HG02798 (cell line): ENCODE results near the gene DDX47.
"Not testable (repeated sequence)": the region's sequence is repeated elsewhere in the genome, so short reads cannot be mapped to it uniquely, and the experiment has no call there.

Source experiments
- ATAC-seq: cut with Tn5 transposase; IDR thresholded peaks from one replicate; pipeline ENCODE4 v1.9.1; 2021; ENCODE audit warnings: mild to moderate bottlenecking; ENCODE audit not compliant: unreplicated experiment, poor library complexity

The DDX47 gene

DNA sequence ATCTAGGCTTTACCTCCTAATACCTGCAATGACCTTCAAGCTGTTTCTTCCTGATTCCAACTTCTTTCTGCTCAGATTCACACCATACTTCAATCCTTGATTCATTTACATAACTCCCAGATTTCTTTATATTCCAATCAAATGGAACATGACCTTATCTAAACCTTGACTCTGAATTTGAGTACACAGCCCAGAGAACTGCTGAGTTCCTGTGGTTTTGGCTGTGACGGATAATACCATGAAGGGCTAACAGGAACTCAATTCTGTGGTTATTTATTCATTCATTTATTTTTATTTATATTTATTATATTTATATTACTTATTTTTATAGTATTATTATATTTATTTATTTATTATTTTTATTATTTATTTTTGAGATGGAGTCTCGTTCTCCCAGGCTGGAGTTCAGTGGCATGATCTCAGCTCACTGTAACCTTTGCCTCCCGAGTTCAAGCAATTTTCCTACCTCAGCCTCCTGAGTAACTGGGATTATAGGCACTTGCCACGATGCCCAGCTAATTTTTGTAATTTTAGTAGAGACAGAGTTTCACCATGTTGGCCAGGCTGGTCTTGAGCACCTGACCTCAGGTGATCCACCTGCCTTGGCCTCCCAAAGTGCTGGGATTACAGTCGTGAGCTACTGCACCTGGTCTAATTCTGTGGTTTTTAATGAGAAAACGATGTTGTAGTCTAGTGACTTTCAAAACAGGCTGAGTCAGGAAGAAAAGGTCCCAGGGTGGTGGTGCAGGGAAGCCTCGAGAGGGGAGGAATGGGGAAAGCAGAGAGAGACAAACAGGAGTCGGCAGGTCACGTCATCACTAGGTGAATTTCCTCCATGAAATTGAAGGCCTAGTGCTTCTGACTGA lies 16.0 kb upstream of the DDX47 start:
- ATAC-seq = no peak

DNA sequence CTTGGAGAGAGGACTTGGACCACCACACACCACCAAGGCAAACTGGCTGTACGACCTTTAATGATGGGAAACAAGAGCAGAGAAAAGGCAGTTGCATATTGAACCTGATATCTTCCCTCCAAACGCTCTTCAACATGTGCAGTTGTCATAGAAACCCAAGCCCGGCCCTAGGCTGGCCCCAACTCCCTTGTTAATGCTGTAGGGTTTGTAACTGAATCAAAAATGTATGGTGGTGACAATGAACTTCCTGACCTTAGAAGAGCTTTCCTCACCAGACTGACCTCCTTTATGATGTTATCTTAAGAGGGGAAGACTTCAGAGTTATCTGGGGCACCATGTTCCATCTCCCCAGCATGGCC lies 15.4 kb upstream of the DDX47 start:
- no peak for ATAC-seq

DNA sequence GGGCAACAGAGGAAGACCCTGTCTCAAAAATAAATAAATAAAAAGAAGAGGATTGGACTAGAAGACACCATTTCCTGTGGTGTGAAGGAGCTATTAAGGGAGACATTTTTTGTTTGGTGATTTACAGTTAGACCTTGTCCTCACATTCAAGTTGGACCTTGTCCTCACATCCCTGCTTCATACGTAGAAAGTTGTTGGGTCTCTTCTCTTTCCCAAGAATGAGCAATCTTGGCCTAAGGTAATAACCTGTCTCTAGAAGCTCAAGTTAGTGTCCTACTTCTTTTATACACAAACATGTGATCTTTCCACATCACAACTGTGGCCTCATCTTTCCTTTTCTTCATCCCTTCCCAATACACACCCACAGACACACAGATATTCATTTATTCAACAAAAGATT lies 14.7 kb upstream of the DDX47 start:
- ATAC-seq = no peak

DNA sequence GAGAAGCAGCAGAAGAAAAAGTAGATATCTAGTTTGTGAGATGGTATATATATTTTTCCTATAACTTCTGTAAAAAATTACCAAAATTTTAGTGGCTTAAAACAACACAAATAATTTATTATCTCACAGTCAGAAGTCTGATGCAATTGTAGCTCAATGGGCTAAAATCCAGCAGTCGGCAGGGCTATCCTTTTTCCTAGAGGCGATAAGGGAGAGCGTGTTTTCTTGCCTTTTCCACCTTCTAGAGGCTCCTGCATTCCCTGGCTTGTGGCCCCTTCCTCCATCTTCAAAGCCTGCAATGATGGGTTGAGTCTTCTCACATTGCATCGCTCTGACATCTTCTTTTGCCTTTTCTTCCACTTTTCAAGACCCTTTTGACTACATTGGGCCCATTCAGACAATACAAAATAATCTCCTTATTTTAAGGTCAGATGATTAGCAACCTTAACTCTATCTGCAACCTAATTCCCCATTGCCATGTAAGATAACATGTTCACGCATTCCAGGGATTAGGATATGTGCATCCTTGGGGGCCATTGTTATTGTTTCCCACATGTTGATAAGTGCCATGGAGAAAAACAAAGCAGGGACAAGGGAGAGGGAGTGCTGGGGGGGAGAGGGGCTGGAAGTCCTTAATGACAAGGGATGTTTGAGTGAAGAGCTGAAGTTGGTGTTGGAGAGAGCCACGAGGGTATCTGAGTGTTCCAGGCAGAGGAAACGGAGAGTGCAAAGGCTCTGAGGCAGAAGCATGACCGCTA lies 13.8 kb upstream of the DDX47 start:
- no peak for ATAC-seq

DNA sequence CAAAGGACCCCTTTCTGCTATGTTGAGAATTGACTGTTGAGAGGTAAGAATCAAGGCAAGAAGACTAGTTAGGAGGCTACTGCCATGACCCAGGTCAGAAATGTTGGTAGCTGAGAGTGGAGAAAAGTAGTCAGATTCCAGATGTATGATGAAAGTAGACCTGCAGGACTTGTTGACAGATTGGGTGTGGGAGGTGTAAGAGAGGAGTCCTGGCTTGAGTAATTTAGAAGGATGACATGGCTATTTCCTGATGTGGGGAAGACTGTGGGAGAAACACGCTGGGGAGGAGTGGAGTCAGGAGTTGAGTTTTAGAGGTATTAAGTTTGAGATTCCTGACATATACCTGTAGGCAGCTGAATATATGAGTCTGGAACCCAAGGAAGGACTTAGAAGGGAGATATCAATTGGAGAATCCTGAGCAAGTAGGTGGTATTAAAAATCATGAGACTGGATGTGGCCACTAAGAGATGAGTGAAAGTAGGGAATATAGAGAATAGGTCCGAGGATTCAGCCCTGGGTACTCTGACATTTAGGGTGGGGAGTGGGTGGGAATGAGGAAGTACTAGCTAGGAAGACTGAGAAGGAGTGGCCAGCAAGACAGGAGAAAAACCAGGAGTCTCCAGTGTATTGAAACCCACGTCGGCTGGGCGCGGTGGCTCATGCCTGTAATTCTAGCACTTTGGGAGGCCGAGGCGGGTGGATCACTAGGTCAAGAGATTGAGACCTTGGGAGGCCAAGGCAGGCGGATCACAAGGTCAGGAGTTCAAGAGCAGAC lies 12.6 kb upstream of the DDX47 start:
- ATAC-seq = no peak

DNA sequence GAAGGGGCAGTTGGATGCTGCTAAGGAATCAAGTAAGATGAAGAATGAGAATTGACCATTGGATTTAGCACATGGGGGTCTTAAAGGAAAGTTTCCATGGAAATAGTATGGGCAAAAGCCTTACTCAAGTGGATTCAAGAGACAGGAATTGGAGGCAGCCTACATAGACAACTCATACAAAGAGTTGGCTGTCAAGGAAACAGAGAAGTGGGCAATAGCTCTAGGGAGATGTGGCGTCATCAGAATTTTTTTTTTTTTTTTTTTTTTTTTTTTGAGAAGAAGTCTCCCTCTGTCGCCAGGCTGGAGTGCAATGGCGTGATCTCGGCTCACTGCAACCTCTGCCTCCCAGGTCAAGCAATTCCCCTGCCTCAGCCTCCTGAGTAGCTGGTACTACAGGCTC lies 11.5 kb upstream of the DDX47 start:
- not testable (repeated sequence) for ATAC-seq

DNA sequence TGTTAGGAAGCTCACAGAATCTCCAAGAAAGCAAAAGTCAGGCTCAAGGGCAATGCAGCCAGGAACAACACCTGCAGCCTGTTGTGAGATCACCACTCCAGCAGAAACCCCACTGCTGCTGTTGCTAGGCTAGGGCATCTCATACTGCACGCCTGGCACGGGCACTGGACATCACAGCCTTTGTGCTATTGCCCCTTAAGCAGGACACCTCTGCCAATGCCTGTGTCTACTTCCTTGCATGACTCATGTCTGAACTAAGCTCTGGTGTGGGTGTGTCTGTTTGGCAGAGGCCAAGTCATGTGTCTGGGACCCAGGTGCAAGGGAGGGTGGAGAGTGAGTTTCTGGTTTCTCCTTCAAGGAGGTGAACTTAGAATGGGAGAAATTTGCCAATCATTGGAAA lies 10.0 kb upstream of the DDX47 start:
- ATAC-seq = peak; percentile 90

DNA sequence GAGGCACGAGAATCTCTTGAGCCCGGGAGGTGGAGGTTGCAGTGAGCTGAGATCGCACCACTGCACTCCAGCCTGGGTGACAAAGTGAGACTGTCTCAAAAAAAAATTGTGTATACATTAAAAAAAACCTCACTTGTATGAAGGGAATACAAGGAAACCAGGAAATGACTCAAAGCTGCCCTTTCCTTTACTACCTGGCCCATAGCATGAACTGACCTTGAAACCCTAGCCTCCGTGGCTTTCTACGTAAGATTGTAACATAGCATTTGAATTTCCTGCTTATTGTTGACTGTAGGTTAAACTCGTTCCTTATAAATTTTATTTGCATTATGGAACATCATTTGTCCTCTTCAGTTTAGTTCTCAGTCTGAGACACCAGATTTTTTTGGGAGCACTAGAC lies 9.1 kb upstream of the DDX47 start:
- no peak for ATAC-seq

DNA sequence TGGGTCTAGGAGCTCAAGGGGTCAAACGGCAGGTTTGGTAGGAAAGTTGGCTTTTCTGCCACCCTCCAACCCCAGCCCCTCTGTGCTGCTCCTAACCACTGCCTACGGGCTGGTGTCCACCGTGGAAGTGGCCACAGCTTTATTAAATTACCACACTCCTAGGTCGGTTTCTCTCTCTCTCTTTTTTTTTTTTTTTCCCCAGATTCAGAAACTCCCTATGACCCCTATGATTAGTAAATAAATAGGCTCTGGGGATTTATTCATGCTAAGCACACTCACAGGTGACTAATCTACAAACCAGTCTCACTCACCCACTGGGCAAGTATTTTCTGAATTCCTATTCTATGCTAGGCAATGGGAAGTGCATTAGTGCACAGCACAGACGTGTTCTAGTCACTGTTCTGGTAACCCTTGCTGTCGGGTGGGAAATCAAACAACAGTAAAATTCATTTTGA lies 8.7 kb upstream of the DDX47 start:
- ATAC-seq = no peak

DNA sequence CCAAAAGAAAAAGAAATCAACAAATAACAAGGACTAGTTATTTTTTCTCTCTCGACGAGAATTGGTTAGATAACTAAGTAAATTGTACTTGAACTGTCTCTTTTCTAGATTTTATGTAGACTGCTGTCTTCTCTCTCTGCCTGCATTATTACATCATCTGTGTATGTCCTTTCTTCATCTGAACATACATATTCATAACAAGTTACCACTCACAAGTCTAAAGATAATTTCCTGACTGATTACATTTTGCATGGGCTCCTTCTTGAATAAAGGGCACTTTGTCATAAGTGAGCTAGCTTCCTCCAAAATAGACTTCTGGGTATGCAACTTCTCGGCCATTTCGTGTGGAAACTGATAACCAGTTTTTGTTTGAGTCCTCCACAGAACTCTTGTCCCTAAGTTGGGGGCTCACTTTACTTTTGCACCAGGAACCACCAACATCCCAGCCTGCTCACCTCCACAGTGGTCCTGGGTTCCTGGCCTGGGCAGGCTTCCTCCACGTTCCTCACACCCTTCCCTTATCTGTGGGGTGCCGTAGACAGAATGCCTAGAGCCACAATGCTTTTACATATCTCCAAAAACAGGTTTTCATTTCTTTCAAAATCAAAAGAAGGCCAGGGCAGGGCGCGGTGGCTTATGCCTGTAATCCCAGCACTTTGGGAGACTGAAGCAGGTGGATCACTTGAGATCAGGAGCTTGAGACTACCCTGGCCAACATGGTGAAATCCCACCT lies 6.2 kb upstream of the DDX47 start:
- no peak for ATAC-seq

DNA sequence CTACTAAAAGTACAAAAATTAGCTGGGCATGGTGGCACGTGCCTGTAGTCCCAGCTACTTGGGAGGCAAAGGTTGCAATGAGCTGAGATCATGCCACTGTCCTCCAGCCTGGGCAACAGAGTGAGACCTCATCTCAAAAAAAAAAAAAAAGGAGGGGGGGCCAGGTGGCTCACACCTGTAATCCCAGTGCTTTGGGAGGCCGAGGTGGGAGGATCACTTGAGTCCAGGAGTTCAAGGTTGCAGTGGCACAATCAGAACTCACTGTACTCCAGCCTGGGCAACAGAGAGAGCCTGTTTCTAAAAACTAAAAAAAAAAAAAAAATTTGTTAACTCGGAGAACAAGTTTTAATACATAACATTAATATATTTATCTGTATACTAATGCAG lies 5.6 kb upstream of the DDX47 start:
- ATAC-seq = not testable (repeated sequence)

DNA sequence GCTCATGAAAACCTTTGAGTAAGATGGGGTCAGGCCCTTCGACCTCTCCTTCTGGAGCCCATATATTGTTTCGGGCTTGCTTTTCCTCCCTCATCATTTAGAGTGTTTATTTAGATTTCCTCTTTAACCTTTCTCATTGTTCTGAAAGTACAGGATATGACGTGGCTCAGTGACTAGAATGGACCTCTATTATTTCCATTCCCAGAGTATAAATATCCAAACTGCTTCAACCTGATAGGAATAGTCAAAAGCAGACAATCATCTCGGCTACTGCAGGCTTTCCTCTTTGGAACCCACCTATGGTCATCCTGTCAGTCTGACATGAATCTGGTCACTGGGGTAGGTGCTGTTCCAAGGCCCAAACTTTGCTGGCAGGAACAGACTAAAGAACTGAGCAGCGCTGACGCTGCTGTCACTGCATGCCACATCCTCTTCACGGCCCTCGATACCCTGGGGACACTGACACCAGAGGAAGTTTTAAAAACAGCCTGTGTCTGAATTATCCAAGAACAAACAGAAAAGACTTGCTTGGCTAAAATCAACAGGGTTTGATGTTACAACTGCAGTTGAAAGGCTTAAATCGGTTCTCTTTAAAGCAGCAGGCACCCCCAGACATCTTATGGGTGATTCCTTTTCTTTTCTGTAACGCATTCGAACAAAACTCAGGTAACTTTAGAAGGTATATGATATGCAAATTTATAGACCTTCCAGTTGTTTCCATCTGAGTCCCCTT lies 5.0 kb upstream of the DDX47 start:
- ATAC-seq = peak; percentile 58

DNA sequence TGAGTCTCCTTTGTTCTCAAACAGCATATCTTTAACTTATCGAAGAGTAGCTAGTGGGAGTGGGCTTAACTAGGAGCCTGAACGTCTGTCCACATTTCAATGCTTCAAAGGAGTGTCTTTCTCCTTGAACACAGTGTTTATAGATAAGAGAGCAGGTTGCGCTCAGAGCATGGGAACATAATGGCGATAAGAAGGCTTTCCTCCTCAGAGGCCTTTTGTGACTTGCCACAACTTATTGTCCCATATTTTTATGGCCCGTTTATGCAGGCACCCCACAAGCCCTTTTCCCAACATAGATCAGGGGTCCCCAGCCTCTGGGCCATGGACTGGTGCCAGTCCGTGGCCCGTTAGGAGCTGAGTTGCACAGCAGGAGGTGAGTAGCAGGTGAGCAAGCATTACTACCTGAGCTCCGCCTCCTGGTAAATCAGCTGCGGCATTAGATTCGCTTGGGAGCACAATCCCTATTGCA lies 2.6 kb upstream of the DDX47 start:
- ATAC-seq = no peak

DNA sequence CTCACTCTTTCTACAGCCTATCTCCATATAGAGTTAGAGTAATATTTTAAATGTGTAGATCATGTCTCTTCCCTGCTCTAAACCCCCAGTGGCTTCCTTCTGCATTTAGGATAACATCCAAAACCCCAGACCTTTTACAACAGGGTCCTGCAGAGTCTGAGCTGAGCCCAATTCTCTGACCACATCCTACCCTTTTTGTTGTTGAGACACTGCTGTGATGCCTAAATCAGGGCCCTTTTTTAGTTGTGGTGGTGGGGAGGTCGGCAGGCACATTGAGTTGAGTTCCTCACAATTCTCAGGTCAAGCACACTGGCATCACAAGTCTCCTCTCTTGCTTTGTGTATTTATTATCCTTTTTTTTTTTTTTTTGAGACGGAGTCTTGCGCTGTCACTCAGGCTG lies 1.8 kb upstream of the DDX47 start:
- no peak for ATAC-seq

DNA sequence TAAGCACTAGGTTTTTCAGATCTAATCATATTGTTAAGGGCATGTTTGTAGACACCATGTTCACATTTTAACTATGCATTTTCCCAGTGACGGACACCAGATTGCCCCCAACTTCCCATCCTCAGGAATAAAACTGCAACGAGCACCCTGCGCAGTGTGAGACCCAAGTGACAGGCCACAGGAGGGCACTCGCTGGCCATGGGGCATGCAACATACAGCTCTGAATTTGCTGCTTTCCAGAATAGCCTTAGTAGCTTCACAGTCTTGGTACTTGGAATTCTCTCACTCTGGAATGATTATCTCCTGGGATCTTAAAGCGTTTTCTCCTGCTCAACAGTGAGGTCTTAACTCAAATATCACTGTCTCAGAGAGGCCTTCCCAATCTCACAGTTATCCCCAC lies 972 bp upstream of the DDX47 start:
- ATAC-seq = no peak

DNA sequence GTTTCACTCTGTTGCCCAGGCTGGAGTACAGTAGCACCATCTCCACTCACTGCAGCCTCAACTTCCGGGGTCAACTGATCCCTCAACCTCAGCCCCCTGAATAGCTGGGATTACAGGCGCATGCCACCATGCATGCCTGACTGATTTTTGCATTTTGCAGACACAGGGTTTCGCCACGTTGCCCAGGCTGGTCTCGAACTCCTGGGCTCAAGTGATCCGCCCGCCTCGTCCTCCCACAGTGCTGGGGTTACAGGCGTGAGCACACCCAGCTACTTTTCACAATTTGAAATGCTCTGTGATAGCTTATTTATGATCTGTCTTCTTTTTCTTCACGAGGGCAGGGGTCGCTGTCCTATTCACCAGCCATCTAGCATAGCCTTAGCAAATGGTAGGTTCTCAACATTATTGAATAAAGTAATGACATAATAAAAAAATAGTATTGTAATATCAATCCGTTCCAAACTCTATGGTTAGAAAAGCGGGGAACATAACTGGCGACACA lies 477 bp upstream of the DDX47 start:
- ATAC-seq = no peak

DNA sequence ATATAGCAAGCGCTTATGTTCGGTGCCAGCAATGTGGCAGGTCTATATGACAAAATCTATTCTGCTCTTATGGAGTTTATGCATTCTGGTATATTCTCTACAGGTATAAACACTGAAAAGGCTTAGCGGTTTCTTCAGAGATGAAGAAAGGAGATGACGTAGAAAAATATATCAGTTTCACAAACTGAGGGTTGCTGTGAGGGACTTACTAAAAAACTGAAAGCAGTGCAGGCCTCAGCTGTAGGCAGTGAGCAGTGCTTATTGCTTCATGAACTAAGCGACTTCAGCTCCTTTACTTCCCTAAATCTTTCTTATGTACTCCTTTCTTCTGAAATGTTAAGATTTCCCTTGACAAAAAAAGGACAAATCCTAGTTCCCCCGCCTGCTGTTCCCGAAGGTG lies 4.5 kb downstream of the DDX47 start:
- ATAC-seq = peak; percentile 57

DNA sequence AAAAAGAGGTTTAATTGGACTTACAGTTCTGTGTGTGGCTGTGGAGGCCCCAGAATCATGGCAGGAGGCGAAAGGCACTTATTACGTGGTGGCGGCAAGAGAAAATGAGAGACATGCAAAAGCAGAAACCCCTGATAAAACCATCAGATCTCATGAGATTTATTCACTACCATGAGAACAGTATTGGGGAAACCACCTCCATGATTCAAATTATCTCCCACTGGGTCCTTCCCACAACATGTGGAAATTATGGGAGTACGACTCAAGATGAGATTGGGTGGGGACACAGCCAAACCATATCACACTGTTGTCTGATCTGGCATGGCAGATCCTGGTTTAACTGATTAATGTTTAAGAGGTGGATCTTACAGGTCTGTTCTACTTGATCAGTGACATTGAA lies 5.6 kb downstream of the DDX47 start:
- no peak for ATAC-seq

DNA sequence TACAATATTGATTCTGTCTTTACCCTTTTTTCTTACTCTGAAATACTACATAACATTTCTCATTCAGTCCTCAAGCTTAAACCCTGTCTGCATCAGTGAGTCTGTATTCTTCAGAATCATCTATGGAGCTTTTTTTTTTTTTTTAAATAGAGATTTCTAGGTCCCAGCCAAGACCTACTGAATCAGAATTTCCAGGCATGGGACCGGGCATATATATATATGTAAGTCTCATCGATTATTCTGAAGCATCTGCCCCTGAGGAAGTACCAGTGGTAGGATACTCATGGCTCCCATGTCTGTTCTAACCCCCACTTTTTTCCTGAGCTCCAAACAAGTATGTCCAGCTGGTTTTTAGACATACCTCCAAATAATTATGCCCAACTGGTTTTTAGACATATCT lies 6.1 kb downstream of the DDX47 start:
- ATAC-seq = no peak
